ENCODE data around the gene ABHD17B.

The ABHD17B gene

GRCh38 chr9:71895117-71895516, 15.9 kb downstream of the ABHD17B start:
- DNase-seq (ENCODE audit: low read depth in 2 of 2) = peak; percentile 35 to 61
- H3K4me3 ChIP-seq (replicated peaks in 1 of 2; ENCODE audit: low read depth in 2 of 2, low read length in 2 of 2) = no peak overlapping the region
- TF ChIP-seq, protein P1, sequence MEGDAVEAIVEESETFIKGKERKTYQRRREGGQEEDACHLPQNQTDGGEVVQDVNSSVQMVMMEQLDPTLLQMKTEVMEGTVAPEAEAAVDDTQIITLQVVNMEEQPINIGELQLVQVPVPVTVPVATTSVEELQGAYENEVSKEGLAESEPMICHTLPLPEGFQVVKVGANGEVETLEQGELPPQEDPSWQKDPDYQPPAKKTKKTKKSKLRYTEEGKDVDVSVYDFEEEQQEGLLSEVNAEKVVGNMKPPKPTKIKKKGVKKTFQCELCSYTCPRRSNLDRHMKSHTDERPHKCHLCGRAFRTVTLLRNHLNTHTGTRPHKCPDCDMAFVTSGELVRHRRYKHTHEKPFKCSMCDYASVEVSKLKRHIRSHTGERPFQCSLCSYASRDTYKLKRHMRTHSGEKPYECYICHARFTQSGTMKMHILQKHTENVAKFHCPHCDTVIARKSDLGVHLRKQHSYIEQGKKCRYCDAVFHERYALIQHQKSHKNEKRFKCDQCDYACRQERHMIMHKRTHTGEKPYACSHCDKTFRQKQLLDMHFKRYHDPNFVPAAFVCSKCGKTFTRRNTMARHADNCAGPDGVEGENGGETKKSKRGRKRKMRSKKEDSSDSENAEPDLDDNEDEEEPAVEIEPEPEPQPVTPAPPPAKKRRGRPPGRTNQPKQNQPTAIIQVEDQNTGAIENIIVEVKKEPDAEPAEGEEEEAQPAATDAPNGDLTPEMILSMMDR (IDR thresholded peaks at IDR 0.05; ENCODE audit: low read depth, low read length) = no peak

DNA sequence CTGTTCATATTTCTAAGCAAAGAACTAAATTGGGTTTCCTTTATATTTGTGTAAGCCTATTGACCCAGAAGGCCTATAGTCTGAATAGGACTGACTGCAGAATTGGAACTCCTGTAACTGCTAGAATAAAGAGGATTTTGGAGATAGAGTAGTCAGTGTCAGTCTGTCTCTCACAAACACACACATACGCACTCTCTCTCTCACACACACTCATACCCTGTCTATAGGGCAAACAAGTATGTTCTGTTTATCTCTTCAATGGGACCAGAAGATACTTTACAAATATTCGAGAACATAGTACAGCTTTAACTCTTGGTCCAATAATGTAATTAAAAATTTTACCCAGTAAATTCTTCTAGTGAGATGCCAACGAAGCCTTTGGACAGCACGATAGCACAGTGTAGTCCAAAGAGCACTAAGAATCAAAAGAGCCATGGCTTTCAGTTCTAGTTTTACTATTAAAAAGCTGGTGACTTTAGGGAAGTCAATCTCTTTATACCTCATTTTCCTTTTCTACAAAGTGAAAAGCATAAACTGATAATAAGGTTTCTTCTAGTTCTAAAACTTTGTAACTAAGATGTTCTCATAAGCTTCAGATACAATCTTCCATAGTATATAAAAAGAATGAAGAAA, 19.3 kb downstream of the ABHD17B start:
- no peak for DNase-seq (ENCODE audit: low read depth in 2 of 2)
- TF ChIP-seq, protein P1 (IDR thresholded peaks at IDR 0.05; ENCODE audit: low read depth, low read length) = no peak
- H3K4me3 ChIP-seq (replicated peaks in 1 of 2; ENCODE audit: low read depth in 2 of 2, low read length in 2 of 2) = no peak overlapping the region

GRCh38 chr9:71890042-71890679, 20.8 kb downstream of the ABHD17B start:
- TF ChIP-seq, protein P1 (IDR thresholded peaks at IDR 0.05; ENCODE audit: low read depth, low read length) = no peak
- DNase-seq (ENCODE audit: low read depth in 2 of 2) = no peak
- H3K4me3 ChIP-seq (replicated peaks in 1 of 2; ENCODE audit: low read depth in 2 of 2, low read length in 2 of 2) = no peak overlapping the region

GRCh38 chr9:71887362-71887761, 23.6 kb downstream of the ABHD17B start:
- H3K4me3 ChIP-seq (replicated peaks in 1 of 2; ENCODE audit: low read depth in 2 of 2, low read length in 2 of 2) = no peak overlapping the region
- no peak for DNase-seq (ENCODE audit: low read depth in 2 of 2)
- TF ChIP-seq, protein P1 (IDR thresholded peaks at IDR 0.05; ENCODE audit: low read depth, low read length) = no peak

DNA sequence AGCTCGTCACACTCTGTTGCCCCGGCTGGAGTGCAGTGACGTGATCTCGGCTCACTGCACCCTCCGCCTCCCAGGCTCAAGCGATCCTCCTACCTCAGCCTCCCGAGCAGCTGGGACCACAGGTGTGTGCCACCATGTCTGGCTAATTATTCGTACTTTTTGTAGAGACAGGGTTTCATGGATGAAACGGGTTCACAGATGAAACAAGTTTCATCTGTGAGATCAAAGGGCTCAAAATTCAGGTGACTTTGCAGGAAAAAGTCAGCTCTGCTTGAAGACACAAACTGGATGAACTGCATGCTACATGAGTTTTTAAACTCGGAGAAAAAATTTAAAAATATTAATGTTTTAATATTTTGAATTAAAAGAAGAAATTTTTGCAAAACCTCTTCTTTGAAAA, 24.5 kb downstream of the ABHD17B start:
- TF ChIP-seq, protein P1 (IDR thresholded peaks at IDR 0.05; ENCODE audit: low read depth, low read length) = no peak
- no peak overlapping the region for H3K4me3 ChIP-seq (replicated peaks in 1 of 2; ENCODE audit: low read depth in 2 of 2, low read length in 2 of 2)
- no peak for DNase-seq (ENCODE audit: low read depth in 2 of 2)

DNA sequence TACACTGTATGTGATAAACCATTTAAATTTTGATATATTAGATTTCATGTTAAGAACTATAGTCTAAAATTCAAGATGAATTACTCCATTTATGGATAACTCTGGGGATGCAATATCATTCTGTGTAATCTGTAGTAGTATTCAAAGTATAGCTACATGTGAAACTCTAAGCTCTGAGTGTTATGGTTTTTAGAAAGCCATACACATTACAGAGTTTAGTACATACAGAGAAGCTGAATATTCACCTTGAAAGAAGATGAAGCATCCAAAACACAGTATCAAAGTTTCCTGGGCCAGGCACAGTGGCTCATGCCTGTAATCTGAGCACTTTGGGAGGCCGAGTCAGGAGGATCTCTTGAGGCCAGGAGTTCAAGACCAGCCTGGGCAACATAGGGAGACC, 25.0 kb downstream of the ABHD17B start:
- TF ChIP-seq, protein P1 (IDR thresholded peaks at IDR 0.05; ENCODE audit: low read depth, low read length) = no peak
- DNase-seq (ENCODE audit: low read depth in 2 of 2) = no peak
- no peak overlapping the region for H3K4me3 ChIP-seq (replicated peaks in 1 of 2; ENCODE audit: low read depth in 2 of 2, low read length in 2 of 2)
